PC-9 (cell line): ENCODE results near the gene GMFB.

Source experiments
- EZH2 ChIP-seq: fragments of 200-600 bp; sonication (generic); IDR thresholded peaks from 2 replicates; pipeline ENCODE4 v1.8.0; 2017; ENCODE audit warnings: antibody characterized with exemption, low read depth
- TF ChIP-seq, protein P1 (sequence below): fragments of 200-600 bp; sonication (generic); conservative IDR thresholded peaks from 2 replicates; pipeline ENCODE4 v1.6.1; 2017; ENCODE audit warnings: mixed run types, antibody characterized with exemption, mild to moderate bottlenecking, moderate library complexity

DNA sequence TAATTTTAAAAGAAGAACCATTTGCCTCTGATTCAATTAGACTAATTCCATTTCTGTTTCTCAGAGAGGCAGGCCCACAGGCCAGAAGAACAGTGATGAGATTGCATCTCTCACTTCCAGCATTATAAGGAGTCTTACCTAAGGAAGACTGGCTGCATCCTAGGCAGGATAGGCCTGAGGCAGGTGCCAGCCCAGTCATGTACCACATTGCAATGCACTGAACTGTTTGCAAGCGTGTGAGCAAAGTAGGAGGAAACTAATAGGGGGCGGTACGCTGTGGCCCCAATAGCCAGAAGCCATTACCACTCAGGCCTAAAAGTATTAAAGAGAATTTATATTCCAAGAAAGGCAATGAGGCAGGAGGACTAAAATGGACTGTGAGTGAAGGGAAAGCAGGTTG, 35.5 kb downstream of the GMFB start:
- TF ChIP-seq, protein P1, sequence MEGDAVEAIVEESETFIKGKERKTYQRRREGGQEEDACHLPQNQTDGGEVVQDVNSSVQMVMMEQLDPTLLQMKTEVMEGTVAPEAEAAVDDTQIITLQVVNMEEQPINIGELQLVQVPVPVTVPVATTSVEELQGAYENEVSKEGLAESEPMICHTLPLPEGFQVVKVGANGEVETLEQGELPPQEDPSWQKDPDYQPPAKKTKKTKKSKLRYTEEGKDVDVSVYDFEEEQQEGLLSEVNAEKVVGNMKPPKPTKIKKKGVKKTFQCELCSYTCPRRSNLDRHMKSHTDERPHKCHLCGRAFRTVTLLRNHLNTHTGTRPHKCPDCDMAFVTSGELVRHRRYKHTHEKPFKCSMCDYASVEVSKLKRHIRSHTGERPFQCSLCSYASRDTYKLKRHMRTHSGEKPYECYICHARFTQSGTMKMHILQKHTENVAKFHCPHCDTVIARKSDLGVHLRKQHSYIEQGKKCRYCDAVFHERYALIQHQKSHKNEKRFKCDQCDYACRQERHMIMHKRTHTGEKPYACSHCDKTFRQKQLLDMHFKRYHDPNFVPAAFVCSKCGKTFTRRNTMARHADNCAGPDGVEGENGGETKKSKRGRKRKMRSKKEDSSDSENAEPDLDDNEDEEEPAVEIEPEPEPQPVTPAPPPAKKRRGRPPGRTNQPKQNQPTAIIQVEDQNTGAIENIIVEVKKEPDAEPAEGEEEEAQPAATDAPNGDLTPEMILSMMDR, result no peak
- TF ChIP-seq EZH2, result no peak
